ENCODE data around the gene WFDC2.

The WFDC2 gene

DNA sequence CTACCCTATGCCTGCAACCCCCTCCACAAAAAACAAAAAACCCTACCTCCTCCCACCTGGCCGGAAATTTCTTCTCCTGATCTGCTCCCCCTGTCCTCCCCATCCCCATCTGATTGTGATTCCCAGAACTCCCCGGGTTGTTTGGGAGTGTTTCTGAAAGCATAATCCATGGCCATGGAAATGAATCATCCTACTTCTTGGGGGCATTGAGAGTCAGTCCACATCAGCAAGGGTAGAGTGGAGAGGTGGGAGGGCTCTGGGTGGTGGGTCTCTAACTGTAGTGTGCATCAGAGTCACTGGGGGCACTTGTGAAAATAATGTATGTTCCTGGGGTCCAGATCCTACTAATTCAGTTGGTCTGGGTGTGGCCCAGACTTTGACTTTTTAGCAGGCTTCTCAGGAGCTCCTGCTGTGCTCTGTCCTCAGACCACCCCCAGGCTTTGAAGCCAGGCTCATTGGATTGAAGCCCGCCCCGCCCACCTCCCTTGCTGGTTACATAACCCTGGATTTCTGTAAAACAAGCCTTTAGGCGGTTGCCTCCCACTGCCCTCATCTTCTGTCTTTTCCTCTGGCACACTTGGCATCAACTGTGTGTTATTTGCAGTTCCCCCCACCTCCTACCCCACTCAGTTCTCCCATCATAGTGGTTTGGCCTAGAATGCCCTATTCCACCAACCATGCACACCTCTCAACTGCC is 43.1 kb upstream of the WFDC2 start:
- no peaks in the 10 kb centered on the region for H3K27me3 ChIP-seq (ENCODE audit: insufficient read depth, low read depth)
- 0 out of 2 replicates have a peak, but pooled peaks cover 2% of the 10 kb centered on the region for H3K36me3 ChIP-seq (ENCODE audit: insufficient read depth)
- H4K20me1 ChIP-seq (ENCODE audit: insufficient read depth) = no peaks in the 10 kb centered on the region
- H3K79me2 ChIP-seq (ENCODE audit: insufficient read depth, low read depth) = no peaks in the 10 kb centered on the region
- H3K4me3 ChIP-seq (IDR thresholded peaks at IDR 0.05; ENCODE audit: insufficient read depth, low read depth, low read length) = no peak overlapping the region
- no peak overlapping the region for H3K4me2 ChIP-seq
- no peak overlapping the region for H3K27ac ChIP-seq
- TF ChIP-seq CTCF (conservative IDR thresholded peaks at IDR 0.05; ENCODE audit: low read depth, low read length) = no peak
- no peaks in the 10 kb centered on the region for H3K4me1 ChIP-seq (ENCODE audit: low read depth, poor library complexity, severe bottlenecking)
- no peak overlapping the region for H3K9ac ChIP-seq
- H2AFZ ChIP-seq (ENCODE audit: low read depth) = no peak overlapping the region

- H3K27ac ChIP-seq = no peak overlapping the region
- no peak for TF ChIP-seq CTCF (conservative IDR thresholded peaks at IDR 0.05; ENCODE audit: low read depth, low read length)
These were observed 42.1 kb upstream of the WFDC2 start for GRCh38 chr20:45427236-45428149.

GRCh38 chr20:45429618-45430017 is 39.9 kb upstream of the WFDC2 start:
- TF ChIP-seq CTCF (conservative IDR thresholded peaks at IDR 0.05; ENCODE audit: low read depth, low read length) = no peak
- Histone ChIP-seq H3K4me3 (IDR thresholded peaks at IDR 0.05; ENCODE audit: insufficient read depth, low read depth, low read length) (no peak overlapping the region), H3K4me2 (no peak overlapping the region), H2AFZ (ENCODE audit: low read depth) (no peak overlapping the region), H4K20me1 (ENCODE audit: insufficient read depth) (no peaks in the 10 kb centered on the region), H3K36me3 (ENCODE audit: insufficient read depth) (0 out of 2 replicates have a peak, but pooled peaks cover under 1% of the 10 kb centered on the region), H3K79me2 (ENCODE audit: insufficient read depth, low read depth) (no peaks in the 10 kb centered on the region), H3K9ac (no peak overlapping the region), H3K27me3 (ENCODE audit: insufficient read depth, low read depth) (no peaks in the 10 kb centered on the region), H3K27ac (no peak overlapping the region), H3K4me1 (ENCODE audit: low read depth, poor library complexity, severe bottlenecking) (no peaks in the 10 kb centered on the region)

More at GRCh38 chr20:45427236-45428149, 42.1 kb upstream of the WFDC2 start:
- Histone ChIP-seq H3K36me3 (ENCODE audit: insufficient read depth) (0 out of 2 replicates have a peak, but pooled peaks cover 2% of the 10 kb centered on the region), H3K4me2 (no peak overlapping the region), H2AFZ (ENCODE audit: low read depth) (no peak overlapping the region), H3K79me2 (ENCODE audit: insufficient read depth, low read depth) (no peaks in the 10 kb centered on the region), H3K27me3 (ENCODE audit: insufficient read depth, low read depth) (no peaks in the 10 kb centered on the region), H3K4me1 (ENCODE audit: low read depth, poor library complexity, severe bottlenecking) (no peaks in the 10 kb centered on the region), H3K9ac (no peak overlapping the region), H4K20me1 (ENCODE audit: insufficient read depth) (no peaks in the 10 kb centered on the region), H3K4me3 (IDR thresholded peaks at IDR 0.05; ENCODE audit: insufficient read depth, low read depth, low read length) (no peak overlapping the region)

GRCh38 chr20:45432294-45432693 is 37.3 kb upstream of the WFDC2 start:
- Histone ChIP-seq H3K79me2 (ENCODE audit: insufficient read depth, low read depth) (no peaks in the 10 kb centered on the region), H3K36me3 (ENCODE audit: insufficient read depth) (no peaks in the 10 kb centered on the region), H3K4me2 (no peak overlapping the region), H3K4me3 (IDR thresholded peaks at IDR 0.05; ENCODE audit: insufficient read depth, low read depth, low read length) (no peak overlapping the region), H3K27me3 (ENCODE audit: insufficient read depth, low read depth) (no peaks in the 10 kb centered on the region; the same call in 1 of the 2 replicates), H4K20me1 (ENCODE audit: insufficient read depth) (no peaks in the 10 kb centered on the region), H3K9ac (no peak overlapping the region), H3K27ac (no peak overlapping the region), H2AFZ (ENCODE audit: low read depth) (no peak overlapping the region), H3K4me1 (ENCODE audit: low read depth, poor library complexity, severe bottlenecking) (peaks cover 7% of the 10 kb centered on the region)
- no peak for TF ChIP-seq CTCF (conservative IDR thresholded peaks at IDR 0.05; ENCODE audit: low read depth, low read length)
